ENCODE data around the gene SRPX.

SRPX gene

DNA sequence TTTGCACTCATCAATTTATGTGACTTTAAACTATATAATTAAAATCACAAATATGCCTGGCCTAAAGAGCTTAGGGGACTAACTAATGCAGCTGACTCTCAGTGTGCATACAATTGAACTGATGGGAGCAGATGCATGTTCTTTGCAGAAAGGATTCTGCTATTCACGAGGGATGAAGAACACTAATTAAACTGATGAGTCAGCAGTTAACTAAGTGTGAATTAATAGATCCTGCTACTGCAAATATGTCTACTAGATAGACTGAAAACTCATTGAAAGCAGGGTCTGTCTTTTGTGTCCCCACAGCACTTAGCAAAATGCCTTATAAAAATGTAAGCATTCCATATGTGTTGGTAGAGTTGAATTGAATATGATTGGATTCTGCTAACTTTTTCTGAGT is 104.0 kb downstream of the SRPX start:
- in situ Hi-C loops (cut with MboI; ENCODE audit: low pct_unique_long_range_greater_than_20kb, low sequenced_read_pairs, unreplicated experiment), result no loop called here
- no peak for DNase-seq (ENCODE audit: low spot score)
- TF ChIP-seq, protein P1, sequence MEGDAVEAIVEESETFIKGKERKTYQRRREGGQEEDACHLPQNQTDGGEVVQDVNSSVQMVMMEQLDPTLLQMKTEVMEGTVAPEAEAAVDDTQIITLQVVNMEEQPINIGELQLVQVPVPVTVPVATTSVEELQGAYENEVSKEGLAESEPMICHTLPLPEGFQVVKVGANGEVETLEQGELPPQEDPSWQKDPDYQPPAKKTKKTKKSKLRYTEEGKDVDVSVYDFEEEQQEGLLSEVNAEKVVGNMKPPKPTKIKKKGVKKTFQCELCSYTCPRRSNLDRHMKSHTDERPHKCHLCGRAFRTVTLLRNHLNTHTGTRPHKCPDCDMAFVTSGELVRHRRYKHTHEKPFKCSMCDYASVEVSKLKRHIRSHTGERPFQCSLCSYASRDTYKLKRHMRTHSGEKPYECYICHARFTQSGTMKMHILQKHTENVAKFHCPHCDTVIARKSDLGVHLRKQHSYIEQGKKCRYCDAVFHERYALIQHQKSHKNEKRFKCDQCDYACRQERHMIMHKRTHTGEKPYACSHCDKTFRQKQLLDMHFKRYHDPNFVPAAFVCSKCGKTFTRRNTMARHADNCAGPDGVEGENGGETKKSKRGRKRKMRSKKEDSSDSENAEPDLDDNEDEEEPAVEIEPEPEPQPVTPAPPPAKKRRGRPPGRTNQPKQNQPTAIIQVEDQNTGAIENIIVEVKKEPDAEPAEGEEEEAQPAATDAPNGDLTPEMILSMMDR (IDR thresholded peaks at IDR 0.05; ENCODE audit: extremely low read depth, insufficient read depth, missing control alignments), result no peak

DNA sequence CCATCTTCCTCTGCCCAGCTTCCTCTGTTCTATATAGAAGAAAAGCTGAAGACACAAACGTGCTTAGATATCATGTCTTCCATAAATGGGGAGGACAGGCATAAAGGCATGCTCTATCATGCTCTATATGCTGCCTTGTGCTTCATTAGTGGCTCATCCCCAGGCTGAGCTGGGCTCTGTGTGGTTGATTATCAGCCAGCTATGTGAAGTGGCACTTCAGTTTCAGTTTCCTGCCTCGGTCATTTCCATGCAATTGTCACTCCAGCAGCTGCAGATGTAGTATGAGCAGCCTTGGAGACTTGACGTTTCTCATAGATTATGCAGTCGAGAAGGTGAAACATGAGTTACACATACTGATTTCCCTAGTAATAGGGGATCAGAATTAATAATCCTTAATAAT is 108.1 kb downstream of the SRPX start:
- DNase-seq (ENCODE audit: low spot score), result no peak
- TF ChIP-seq, protein P1 (IDR thresholded peaks at IDR 0.05; ENCODE audit: extremely low read depth, insufficient read depth, missing control alignments), result no peak
- in situ Hi-C loops (cut with MboI; ENCODE audit: low pct_unique_long_range_greater_than_20kb, low sequenced_read_pairs, unreplicated experiment), result no loop called here

DNA sequence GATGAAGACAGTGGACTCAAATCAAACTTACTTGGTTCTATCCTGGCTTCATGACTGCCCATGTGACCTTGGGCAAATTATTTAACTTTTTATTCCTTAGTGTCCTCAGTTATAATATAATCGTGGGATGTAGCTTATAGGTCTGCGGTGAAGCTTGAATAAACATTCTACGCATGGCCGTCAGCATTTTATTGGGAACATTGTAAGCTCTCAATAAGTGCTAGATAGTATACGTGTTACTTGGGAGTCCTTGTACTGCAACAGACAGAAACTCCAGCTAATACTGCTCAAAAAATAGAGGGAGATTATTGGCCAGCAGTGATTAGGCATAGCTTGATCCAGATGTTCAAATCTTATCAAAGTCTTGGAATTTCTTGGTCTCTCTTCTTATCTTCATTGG is 109.5 kb downstream of the SRPX start:
- in situ Hi-C loops (cut with MboI; ENCODE audit: low pct_unique_long_range_greater_than_20kb, low sequenced_read_pairs, unreplicated experiment), result no loop called here

DNA sequence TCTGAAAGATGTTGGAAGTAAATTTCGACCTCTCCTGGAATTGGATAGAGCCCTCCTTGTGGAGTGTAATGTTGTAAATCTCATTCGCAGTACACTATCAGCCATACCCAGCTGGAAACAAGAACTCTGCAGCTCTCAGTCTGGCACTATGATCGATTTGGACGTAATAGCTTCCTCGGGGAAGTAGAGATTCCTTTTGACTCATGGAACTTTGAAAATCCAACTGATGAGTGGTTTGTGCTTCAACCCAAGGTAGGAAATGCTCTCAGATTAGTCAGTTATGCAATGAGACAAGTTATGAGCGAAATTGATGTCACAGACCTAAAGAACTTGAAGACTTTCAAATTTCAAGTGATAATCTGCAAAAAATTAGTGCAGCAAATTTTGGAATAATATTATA is 110.4 kb downstream of the SRPX start:
- in situ Hi-C loops (cut with MboI; ENCODE audit: low pct_unique_long_range_greater_than_20kb, low sequenced_read_pairs, unreplicated experiment), result no loop called here
- TF ChIP-seq, protein P1 (IDR thresholded peaks at IDR 0.05; ENCODE audit: extremely low read depth, insufficient read depth, missing control alignments), result no peak
- DNase-seq (ENCODE audit: low spot score), result no peak

More for the DNA sequence above, 109.5 kb downstream of the SRPX start:
- TF ChIP-seq, protein P1 (IDR thresholded peaks at IDR 0.05; ENCODE audit: extremely low read depth, insufficient read depth, missing control alignments), result no peak
- no peak for DNase-seq (ENCODE audit: low spot score)

DNA sequence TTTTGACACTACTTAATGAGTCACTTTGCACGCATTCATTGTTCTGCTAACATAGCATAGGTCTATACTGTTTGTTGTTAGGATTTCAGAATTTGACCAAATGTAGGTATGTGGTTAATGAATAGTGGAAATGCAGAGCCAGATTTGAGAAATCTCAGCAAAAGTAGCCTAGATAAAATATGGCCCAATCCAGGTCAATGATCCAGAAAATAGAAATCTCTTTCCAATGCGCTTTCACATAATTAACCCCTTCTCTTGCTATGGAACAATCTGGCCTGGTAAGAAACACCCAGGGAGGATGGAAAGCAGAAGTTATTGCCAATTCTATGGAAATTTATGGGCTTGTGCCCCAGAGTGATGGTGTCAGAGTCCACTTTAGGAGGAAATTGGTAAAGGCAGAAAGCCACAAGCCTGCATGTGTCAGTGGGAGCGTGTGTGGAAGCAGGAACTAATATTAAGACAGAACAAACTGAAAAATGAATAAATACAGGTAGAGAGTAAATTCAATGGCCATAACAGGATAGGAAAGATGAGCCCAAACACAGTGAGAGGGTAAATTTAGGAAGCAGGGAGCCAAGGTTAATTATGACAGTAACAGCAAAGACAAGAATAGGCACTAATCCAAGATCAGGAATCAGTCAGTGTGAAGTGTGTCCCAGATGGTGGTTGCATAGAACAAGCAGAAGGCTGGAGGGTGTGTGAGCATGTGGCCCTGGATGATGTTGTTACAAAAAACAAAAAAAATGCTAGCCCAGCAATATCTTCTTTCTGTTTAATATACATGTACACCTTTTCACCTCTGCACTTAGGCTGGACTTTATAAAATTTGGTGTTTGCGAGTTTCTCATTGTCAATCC is 111.4 kb downstream of the SRPX start:
- TF ChIP-seq, protein P1 (IDR thresholded peaks at IDR 0.05; ENCODE audit: extremely low read depth, insufficient read depth, missing control alignments), result no peak
- in situ Hi-C loops (cut with MboI; ENCODE audit: low pct_unique_long_range_greater_than_20kb, low sequenced_read_pairs, unreplicated experiment), result no loop called here
- no peak for DNase-seq (ENCODE audit: low spot score)

DNA sequence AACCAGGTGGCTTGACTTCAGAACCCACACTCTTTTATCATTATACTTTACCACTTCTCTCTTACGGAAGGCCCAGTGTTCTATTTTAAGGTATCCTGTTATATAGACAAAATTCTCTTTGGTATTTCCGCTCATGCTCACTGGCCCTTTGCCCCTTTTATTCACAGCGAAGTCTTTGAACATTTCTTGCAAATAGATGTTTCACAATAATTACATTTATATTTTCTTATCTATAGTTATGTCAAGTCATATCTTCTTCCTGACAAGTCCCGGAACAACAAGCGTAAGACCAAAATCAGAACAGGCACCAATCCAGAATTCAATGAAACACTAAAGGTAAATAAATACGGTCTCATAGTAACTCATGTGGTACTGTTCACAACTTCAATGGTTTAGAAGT is 112.3 kb downstream of the SRPX start:
- no peak for DNase-seq (ENCODE audit: low spot score)
- TF ChIP-seq, protein P1 (IDR thresholded peaks at IDR 0.05; ENCODE audit: extremely low read depth, insufficient read depth, missing control alignments), result no peak
- in situ Hi-C loops (cut with MboI; ENCODE audit: low pct_unique_long_range_greater_than_20kb, low sequenced_read_pairs, unreplicated experiment), result no loop called here

Data from GM13977 (cell line).